OCI-LY3 (cell line): ENCODE results near the gene PPP5C.

Experiments used
- H2AFZ ChIP-seq: fragments of 200-600, 300-600 bp; shearing (Covaris generic); 2 replicates; pipeline ENCODE4 v1.6.0; 2014; ENCODE audit warnings: antibody characterized with exemption, low read depth, low read length
- H3K27ac ChIP-seq: fragments of 200-600, 300-600 bp; sonication (generic); 2 replicates; pipeline ENCODE4 v1.5.1; 2014; ENCODE audit warnings: mild to moderate bottlenecking, low read length, moderate library complexity, mixed read lengths
- H3K27me3 ChIP-seq: fragments of 200-600, 300-600 bp; sonication (generic); 2 replicates; pipeline ENCODE4 v1.6.1; 2014; ENCODE audit warnings: low read depth, low read length, mixed read lengths
- H3K36me3 ChIP-seq: fragments of 200-600, 300-600 bp; sonication (generic); replicated peaks from 2 replicates; pipeline ENCODE3; 2014; ENCODE audit warnings: low read depth, low read length, mixed read lengths
- H3K4me1 ChIP-seq: fragments of 300-600, 200-600 bp; sonication (generic); 2 replicates; pipeline ENCODE4 v1.6.1; 2014; ENCODE audit warnings: low read length, mixed read lengths
- H3K4me2 ChIP-seq: fragments of 200-600, 300-600 bp; sonication (generic); 2 replicates; pipeline ENCODE4 v1.6.1; 2014; ENCODE audit warnings: low read length, mixed read lengths
- H3K4me3 ChIP-seq: fragments of 300-600, 200-600 bp; sonication (generic); 2 replicates; pipeline ENCODE4 v1.5.1; 2014; ENCODE audit warnings: antibody characterized with exemption, mild to moderate bottlenecking, low read length, moderate library complexity
- H3K79me2 ChIP-seq: fragments of 300-600, 200-600 bp; shearing (Covaris generic); 2 replicates; pipeline ENCODE4 v1.6.1; 2014; ENCODE audit warnings: mild to moderate bottlenecking, low read length, mixed read lengths
- H3K9ac ChIP-seq: fragments of 300-600, 200-600 bp; shearing (Covaris generic); 2 replicates; pipeline ENCODE4 v1.6.0; 2014; ENCODE audit warnings: mild to moderate bottlenecking, low read length, moderate library complexity
- H3K9me3 ChIP-seq: fragments of 200-600, 300-600 bp; shearing (Covaris generic); 2 replicates; pipeline ENCODE4 v1.6.1; 2014; ENCODE audit warnings: low read length, mixed read lengths; ENCODE audit not compliant: insufficient read depth
- H4K20me1 ChIP-seq: fragments of 200-600, 300-600 bp; sonication (generic); 2 replicates; pipeline ENCODE4 v1.6.1; 2016; ENCODE audit warnings: low read length, mixed read lengths; ENCODE audit not compliant: insufficient read depth
- EZH2phosphoT487 ChIP-seq: fragments of 200-600 bp; shearing (Covaris generic); IDR thresholded peaks from 2 replicates; pipeline ENCODE4 v1.6.1; 2018; ENCODE audit warnings: antibody characterized with exemption, mixed run types, low read depth
- TF ChIP-seq, protein P1 (sequence below): fragments of 200-600, 300-600 bp; sonication (generic); IDR thresholded peaks from 2 replicates; pipeline ENCODE4 v1.5.1; 2014; ENCODE audit warnings: antibody characterized with exemption, low read length, low read depth

Gene PPP5C

DNA sequence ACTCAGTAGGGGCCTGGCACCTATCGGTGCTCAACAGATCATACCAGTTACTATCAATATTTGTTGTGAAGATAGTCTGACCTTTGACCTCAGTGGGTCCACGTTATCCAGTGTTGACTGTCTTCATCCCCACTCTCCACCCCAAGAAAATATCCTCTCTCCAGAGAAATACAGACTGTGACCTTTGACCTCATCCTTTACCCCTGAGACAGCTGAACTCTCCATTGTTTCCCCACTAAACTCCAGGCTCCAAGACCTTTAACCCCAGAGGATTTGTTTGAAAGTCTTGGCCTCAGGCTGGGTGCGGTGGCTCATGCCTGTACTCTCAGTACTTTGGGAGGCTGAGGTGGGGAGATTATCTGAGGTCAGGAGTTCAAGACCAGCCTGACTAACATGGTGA is 22.6 kb upstream of the PPP5C start:
- H3K79me2 ChIP-seq, result no peaks in the 10 kb centered on the region
- H3K27ac ChIP-seq, result no peak overlapping the region
- no peak overlapping the region for H3K4me3 ChIP-seq
- no peak overlapping the region for H3K9ac ChIP-seq
- H3K36me3 ChIP-seq, result no peaks in the 10 kb centered on the region
- peaks cover 5% of the 10 kb centered on the region; the same call in 1 of the 2 replicates for H3K27me3 ChIP-seq
- H4K20me1 ChIP-seq, result no peaks in the 10 kb centered on the region
- peaks cover 18% of the 10 kb centered on the region for H3K9me3 ChIP-seq
- no peak overlapping the region for H3K4me2 ChIP-seq
- no peak overlapping the region for H2AFZ ChIP-seq
- TF ChIP-seq EZH2phosphoT487, result no peak
- TF ChIP-seq, protein P1, sequence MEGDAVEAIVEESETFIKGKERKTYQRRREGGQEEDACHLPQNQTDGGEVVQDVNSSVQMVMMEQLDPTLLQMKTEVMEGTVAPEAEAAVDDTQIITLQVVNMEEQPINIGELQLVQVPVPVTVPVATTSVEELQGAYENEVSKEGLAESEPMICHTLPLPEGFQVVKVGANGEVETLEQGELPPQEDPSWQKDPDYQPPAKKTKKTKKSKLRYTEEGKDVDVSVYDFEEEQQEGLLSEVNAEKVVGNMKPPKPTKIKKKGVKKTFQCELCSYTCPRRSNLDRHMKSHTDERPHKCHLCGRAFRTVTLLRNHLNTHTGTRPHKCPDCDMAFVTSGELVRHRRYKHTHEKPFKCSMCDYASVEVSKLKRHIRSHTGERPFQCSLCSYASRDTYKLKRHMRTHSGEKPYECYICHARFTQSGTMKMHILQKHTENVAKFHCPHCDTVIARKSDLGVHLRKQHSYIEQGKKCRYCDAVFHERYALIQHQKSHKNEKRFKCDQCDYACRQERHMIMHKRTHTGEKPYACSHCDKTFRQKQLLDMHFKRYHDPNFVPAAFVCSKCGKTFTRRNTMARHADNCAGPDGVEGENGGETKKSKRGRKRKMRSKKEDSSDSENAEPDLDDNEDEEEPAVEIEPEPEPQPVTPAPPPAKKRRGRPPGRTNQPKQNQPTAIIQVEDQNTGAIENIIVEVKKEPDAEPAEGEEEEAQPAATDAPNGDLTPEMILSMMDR, result no peak
- no peaks in the 10 kb centered on the region for H3K4me1 ChIP-seq

DNA sequence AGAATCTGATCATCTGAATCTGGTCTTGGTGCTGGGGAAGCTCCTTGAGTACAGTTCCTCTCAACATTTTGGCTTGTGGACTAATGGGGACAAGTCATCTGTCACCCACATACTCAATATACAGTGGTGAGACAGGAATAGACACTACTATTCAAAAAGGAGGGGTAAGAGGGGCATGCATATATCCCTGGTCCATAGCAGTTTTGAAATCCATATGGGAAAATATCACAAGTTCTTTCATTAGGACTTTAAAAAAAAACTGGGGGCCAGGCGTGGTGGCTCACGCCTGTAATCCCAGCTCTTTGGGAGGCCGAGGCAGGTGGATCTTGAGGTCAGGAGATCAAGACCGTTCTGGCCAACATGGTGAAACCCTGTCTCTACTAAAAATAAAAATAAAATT is 20.3 kb upstream of the PPP5C start:
- H3K4me2 ChIP-seq, result no peak overlapping the region
- peaks cover 18% of the 10 kb centered on the region for H3K9me3 ChIP-seq

DNA sequence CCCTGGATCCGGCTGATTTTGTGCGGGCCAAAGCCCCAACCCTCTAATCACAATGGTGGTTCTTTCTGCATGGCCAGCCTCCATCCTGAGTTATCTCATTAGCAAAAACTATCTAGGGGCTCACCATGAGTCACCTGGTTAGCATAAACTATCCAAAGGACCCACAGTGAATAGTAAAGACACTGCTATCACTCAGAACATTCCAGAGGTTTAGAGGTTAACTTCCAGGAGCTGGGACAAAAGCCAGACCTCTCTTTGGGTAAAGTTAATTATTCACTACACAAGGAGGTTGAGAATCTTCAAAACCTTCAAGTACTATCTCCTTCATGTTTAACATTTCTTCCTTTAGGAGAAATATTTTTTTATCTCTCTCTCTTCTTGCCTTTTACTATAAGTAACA is 18.8 kb upstream of the PPP5C start:
- Histone ChIP-seq H3K27me3 (peaks cover 5% of the 10 kb centered on the region; the same call in 1 of the 2 replicates), H3K9ac (no peak overlapping the region), H3K9me3 (peaks cover 18% of the 10 kb centered on the region), H3K27ac (no peak overlapping the region), H4K20me1 (no peaks in the 10 kb centered on the region), H3K79me2 (no peaks in the 10 kb centered on the region), H3K36me3 (no peaks in the 10 kb centered on the region), H3K4me2 (no peak overlapping the region), H2AFZ (no peak overlapping the region), H3K4me3 (no peak overlapping the region), H3K4me1 (no peaks in the 10 kb centered on the region)
- TF ChIP-seq EZH2phosphoT487, result no peak

More for the DNA sequence above, 20.3 kb upstream of the PPP5C start:
- no peak for TF ChIP-seq EZH2phosphoT487
- TF ChIP-seq, protein P1, result no peak
- Histone ChIP-seq H3K27ac (no peak overlapping the region), H3K4me1 (no peaks in the 10 kb centered on the region), H3K9ac (no peak overlapping the region), H4K20me1 (no peaks in the 10 kb centered on the region), H3K36me3 (no peaks in the 10 kb centered on the region), H3K79me2 (no peaks in the 10 kb centered on the region), H2AFZ (no peak overlapping the region), H3K4me3 (no peak overlapping the region), H3K27me3 (peaks cover 5% of the 10 kb centered on the region; the same call in 1 of the 2 replicates)

DNA sequence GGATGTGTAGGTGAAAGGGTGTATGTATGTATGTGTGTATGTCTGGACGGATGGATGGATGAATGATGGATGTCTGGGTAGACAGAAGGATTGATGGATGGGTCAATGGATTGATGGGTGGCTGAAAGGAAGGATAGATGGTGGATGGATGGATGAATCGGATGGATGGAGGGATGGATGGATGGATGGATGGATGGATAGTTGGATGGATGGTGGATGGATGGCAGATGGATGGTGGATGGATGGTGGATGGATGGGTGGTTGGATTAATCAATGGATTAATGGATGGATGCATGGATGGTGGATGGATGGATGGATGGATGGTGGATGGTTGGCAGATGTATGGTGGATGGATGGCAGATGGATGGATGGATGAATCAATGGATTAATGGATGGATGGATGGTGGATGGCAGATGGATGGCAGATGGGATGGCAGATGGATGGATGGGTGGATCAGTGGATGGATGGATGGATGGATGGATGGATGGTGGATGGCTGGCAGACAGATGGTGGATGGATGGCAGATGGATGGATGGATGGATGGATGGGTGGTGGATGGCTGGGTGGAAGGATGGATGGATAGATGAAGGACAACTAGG is 16.5 kb upstream of the PPP5C start:
- Histone ChIP-seq H3K4me3 (no peak overlapping the region), H4K20me1 (no peaks in the 10 kb centered on the region), H3K27ac (no peak overlapping the region), H3K36me3 (no peaks in the 10 kb centered on the region), H3K4me2 (no peak overlapping the region), H3K9me3 (peaks cover 18% of the 10 kb centered on the region), H3K79me2 (no peaks in the 10 kb centered on the region), H2AFZ (no peak overlapping the region), H3K27me3 (peaks cover 8% of the 10 kb centered on the region), H3K9ac (no peak overlapping the region), H3K4me1 (no peaks in the 10 kb centered on the region)
- TF ChIP-seq EZH2phosphoT487, result no peak
- TF ChIP-seq, protein P1, result no peak
